GM12878 (cell line): Measurements from ENCODE around the gene DYSF. TPM values are rescaled to one million over a fixed set of nuclear protein-coding genes. Genes with fewer than 3 reads are reported as not detected.

Experiments used
- ATAC-seq: fragments of 200-7000 bp; cut with Tn5 transposase; 3 replicates; pipeline ENCODE4 v1.9.1; 2020; ENCODE audit warnings: mild to moderate bottlenecking, moderate library complexity
- BruUV-seq: library from RNA; stranded (reverse); fragments of 400-500 nt; replicated peaks from 2 replicates; lab custom pipeline; 2021; lab: Mats Ljungman, UMichigan
- CTCF ChIA-PET: fragments of 300-600 bp; sonication (Branson Sonifier 250); formaldehyde crosslinking; extraction: SDS; loops from one replicate; lab custom pipeline; 2021; ENCODE audit warnings: inconsistent platforms; lab: Yijun Ruan, JAX
- POLR2A ChIA-PET: fragments of 350-600 bp; formaldehyde crosslinking; extraction: SDS; loops from one replicate; lab custom pipeline; 2021; ENCODE audit warnings: inconsistent platforms; lab: Charles Lee
- RAD21 ChIA-PET: fragments of 300-600 bp; sonication (Branson Sonifier 250); formaldehyde crosslinking; loops from one replicate; lab custom pipeline; 2023; ENCODE audit warnings: antibody characterized with exemption; ENCODE audit not compliant: unreplicated experiment; lab: Charles Lee
- SMC1A ChIA-PET: fragments of 300-600 bp; sonication (Branson Sonifier 250); formaldehyde crosslinking; loops from one replicate; lab custom pipeline; 2023; ENCODE audit not compliant: unreplicated experiment, uncharacterized antibody; lab: Charles Lee
- DNase-seq: peaks from one replicate; pipeline ENCODE4 v3.0.0-alpha.2; 2011; ENCODE audit warnings: low read depth, low spot score
- FAIRE-seq: peaks from 3 replicates; lab custom pipeline; 2011; peaks lifted over from hg19 to GRCh38; lab: Jason Lieb, UNC
- H2AFZ ChIP-seq: 2 replicates; pipeline ENCODE4 v1.6.0; 2011; ENCODE audit warnings: low read depth, low read length, control low read depth; ENCODE audit not compliant: control insufficient read depth
- H3K27ac ChIP-seq: 2 replicates; pipeline ENCODE4 v1.5.1; 2011; ENCODE audit warnings: control low read depth; ENCODE audit not compliant: control insufficient read depth, insufficient read depth
- H3K27me3 ChIP-seq, 2 experiments: replicated peaks in 1 of 2; 2 replicates each; pipeline versions ENCODE4 v1.6.0 to v1.6.1; 2011; ENCODE audit warnings: low read length in 1 of 2; ENCODE audit not compliant: control insufficient read depth in 2 of 2, insufficient read depth in 2 of 2
- H3K36me3 ChIP-seq, 2 experiments: 2 replicates each; pipeline ENCODE4 v1.5.1; 2011; ENCODE audit warnings: low read length in 1 of 2; ENCODE audit not compliant: control insufficient read depth in 2 of 2, insufficient read depth in 2 of 2
- H3K4me1 ChIP-seq: 2 replicates; pipeline ENCODE4 v1.6.1; 2011; ENCODE audit warnings: mild to moderate bottlenecking, low read length, moderate library complexity, mixed read lengths; ENCODE audit not compliant: control insufficient read depth, insufficient read depth
- H3K4me2 ChIP-seq: 2 replicates; pipeline ENCODE4 v1.6.0; 2011; ENCODE audit warnings: control low read depth; ENCODE audit not compliant: control insufficient read depth, insufficient read depth
- H3K4me3 ChIP-seq: fragments of 200-600 bp; sonication (generic); 2 replicates; pipeline ENCODE4 v1.5.1; 2016
- H3K79me2 ChIP-seq: 2 replicates; pipeline ENCODE4 v1.6.0; 2011; ENCODE audit warnings: low read length; ENCODE audit not compliant: control insufficient read depth, insufficient read depth
- H3K9ac ChIP-seq: 2 replicates; pipeline ENCODE4 v1.8.0; 2011; ENCODE audit warnings: low read length, control low read depth, mixed read lengths; ENCODE audit not compliant: control insufficient read depth, insufficient read depth
- H3K9me3 ChIP-seq: replicated peaks from 3 replicates; pipeline ENCODE4 v1.5.1; 2011; ENCODE audit warnings: mild to moderate bottlenecking, low read length; ENCODE audit not compliant: control insufficient read depth, insufficient read depth
- H4K20me1 ChIP-seq: 2 replicates; pipeline ENCODE4 v1.6.0; 2011; ENCODE audit not compliant: control insufficient read depth, insufficient read depth
- BCL11A ChIP-seq: IDR thresholded peaks from 2 replicates; pipeline ENCODE4 v1.6.1; 2011; ENCODE audit warnings: low read depth, low read length
- BMI1 ChIP-seq: fragments of 450-650 bp; IDR thresholded peaks from 2 replicates; pipeline ENCODE4 v1.6.1; 2016; ENCODE audit warnings: mild to moderate bottlenecking, moderate library complexity, borderline replicate concordance
- BRCA1 ChIP-seq: IDR thresholded peaks from 2 replicates; pipeline ENCODE4 v1.6.1; 2011; ENCODE audit warnings: low read depth, low read length, improper control_type of control experiment
- CHD2 ChIP-seq: IDR thresholded peaks from 2 replicates; pipeline ENCODE4 v1.6.1; 2011; ENCODE audit warnings: low read depth, low read length, improper control_type of control experiment, borderline replicate concordance
- CHD4 ChIP-seq: fragments of 200-600 bp; sonication (generic); IDR thresholded peaks from 2 replicates; pipeline ENCODE4 v1.6.1; 2016; ENCODE audit warnings: mild to moderate bottlenecking
- E4F1 ChIP-seq: fragments of 450-650 bp; IDR thresholded peaks from 2 replicates; pipeline ENCODE4 v1.6.1; 2018; ENCODE audit warnings: borderline replicate concordance, mild to moderate bottlenecking; ENCODE audit not compliant: partially characterized antibody
- FOS ChIP-seq: IDR thresholded peaks from 3 replicates; pipeline ENCODE4 v1.6.1; 2011; ENCODE audit warnings: borderline replicate concordance; ENCODE audit not compliant: insufficient read length; ENCODE audit errors: extremely low read depth
- HSF1 ChIP-seq: fragments of 150-350 bp; IDR thresholded peaks from 2 replicates; pipeline ENCODE4 v1.6.1; 2014; ENCODE audit warnings: mild to moderate bottlenecking, low read depth, low read length
- KDM1A ChIP-seq: fragments of 200-600 bp; sonication (generic); IDR thresholded peaks from 2 replicates; pipeline ENCODE4 v1.6.1; 2016; ENCODE audit warnings: borderline replicate concordance
- MTA2 ChIP-seq: fragments of 450-650 bp; IDR thresholded peaks from 2 replicates; pipeline ENCODE4 v1.6.1; 2016; ENCODE audit warnings: low read depth, mild to moderate bottlenecking, moderate library complexity
- NFYB ChIP-seq: IDR thresholded peaks from 2 replicates; pipeline ENCODE4 v1.6.1; 2011; ENCODE audit warnings: low read depth, mild to moderate bottlenecking, low read length, improper control_type of control experiment, moderate library complexity; ENCODE audit not compliant: insufficient read depth
- NR2F1 ChIP-seq: fragments of 450-650 bp; conservative IDR thresholded peaks from 2 replicates; pipeline ENCODE4 v1.6.1; 2017; ENCODE audit warnings: mild to moderate bottlenecking
- RCOR1 ChIP-seq: conservative IDR thresholded peaks from 2 replicates; pipeline ENCODE4 v1.6.1; 2012; ENCODE audit warnings: low read depth, low read length, improper control_type of control experiment
- USF2 ChIP-seq: IDR thresholded peaks from 2 replicates; pipeline ENCODE4 v1.6.1; 2011; ENCODE audit warnings: low read depth, low read length, improper control_type of control experiment, borderline replicate concordance
- ZNF622 ChIP-seq: fragments of 450-650 bp; IDR thresholded peaks from 2 replicates; pipeline ENCODE4 v1.6.1; 2017; ENCODE audit warnings: mild to moderate bottlenecking, inconsistent platforms
- WGBS: methylation state at CpG from one replicate; pipeline ENCODE4 v1.1.6; 2016; ENCODE audit warnings: low lambda C conversion rate; ENCODE audit not compliant: insufficient replicate concordance, insufficient coverage; ENCODE audit errors: missing lambda C conversion rate; 5-methylcytosine and 5-hydroxymethylcytosine counted together
- in situ Hi-C: fragments of 300-500 bp; cut with MboI; formaldehyde crosslinking; loops from 9 replicates; pipeline ENCODE4 v1.14.3; 2018; ENCODE audit warnings: mixed read lengths
- intact Hi-C: fragments of 100-400 bp; cut with micrococcal nuclease; formaldehyde crosslinking; loops from one replicate; pipeline ENCODE4 v1.14.2; 2022; ENCODE audit not compliant: unreplicated experiment
- polyA plus RNA-seq, 11 experiments: library from polyadenylated mRNA; depleted of rRNA in 4 of 11; unstranded in 6 of 11; stranded (reverse) in 5 of 11; fragments of >200 nt; fragmentation: Nextera tagmentation in 4 of 11; fragmentation: Illumina TruSeq in 1 of 11; extraction: Ambion mirVana in 4 of 11; extraction: Trizol in 1 of 11; gene quantifications; 1 replicate in 1 of 11; 2 replicates in 10 of 11; pipeline versions ENCODE4 v1.2.1 to v1.2.3, GENCODE V29; 2011 to 2016; ENCODE audit warnings: inconsistent platforms in 2 of 11, missing spikeins in 2 of 11, low read depth in 1 of 11
- total RNA-seq, 4 experiments: library from RNA; depleted of rRNA in 3 of 4; stranded (reverse); fragments of >200 nt in 3 of 4; fragmentation: Illumina TruSeq in 1 of 4; extraction: Trizol in 1 of 4; gene quantifications; 2 replicates each; pipeline versions ENCODE4 v1.2.1 to v1.2.3, GENCODE V29; 2013 to 2021

DYSF gene
- total and polyA plus RNA-seq, 10 of the 15 experiments (the other 5 are each of a cell fraction or from before 2014, with no cell fraction given) = under 0.01 to 0.15 (median 0.03) TPM; not detected in 7

- TF ChIP-seq ZNF622 (no peak), E4F1 (no peak), RCOR1 (no peak), FOS (no peak), NFYB (no peak)
Observed at GRCh38 chr2:71500426-71501079, 47.2 kb downstream of the DYSF start (continued).

GRCh38 chr2:71502941-71503738 is 49.8 kb downstream of the DYSF start:
- POLR2A ChIA-PET = no interaction called here
- ATAC-seq (no peak), DNase-seq (no peak), FAIRE-seq (no peak)
- BruUV-seq = no TSS peak
- H3K4me2 ChIP-seq = no peak overlapping the region
- no peak overlapping the region for H3K4me3 ChIP-seq
- no peak overlapping the region for H3K27ac ChIP-seq
- no peaks in the 10 kb centered on the region for H3K36me3 ChIP-seq
- no peak for TF ChIP-seq HSF1
- TF ChIP-seq CHD4 = no peak
- no peak for TF ChIP-seq BRCA1
- no peak for TF ChIP-seq BCL11A
- TF ChIP-seq NR2F1 = no peak
- TF ChIP-seq BMI1 = no peak
- TF ChIP-seq MTA2 = no peak
- no peak for TF ChIP-seq USF2
- no peak for TF ChIP-seq CHD2
- no peak for TF ChIP-seq KDM1A
- RAD21 ChIA-PET = no interaction called here
- 19% methylated on average over 6 of the region's 6 CpGs for WGBS
- H3K79me2 ChIP-seq = no peaks in the 10 kb centered on the region
- CTCF ChIA-PET = interaction anchor here (0.7 kb wide), 1 partner anchor 281 kb away, joined by 3 read pairs; no protein-coding TSS in a partner anchor
- no peak overlapping the region for H2AFZ ChIP-seq
- in situ Hi-C loops (loop anchor here (25.0 kb wide), 1 partner anchor 341 kb away; no protein-coding TSS in a partner anchor), intact Hi-C loops (no loop called here)
- SMC1A ChIA-PET = no interaction called here
- H3K27me3 ChIP-seq = no peaks in the 10 kb centered on the region
- no peaks in the 10 kb centered on the region for H3K9me3 ChIP-seq
- H3K9ac ChIP-seq = no peak overlapping the region
- no peaks in the 10 kb centered on the region for H4K20me1 ChIP-seq
- H3K4me1 ChIP-seq = no peaks in the 10 kb centered on the region
